Mesendoderm (in vitro differentiated cells): Measurements from ENCODE around the gene RASGRP1.

Source experiments
- DNase-seq: peaks from one replicate; pipeline ENCODE4 v3.0.0; 2013
- H2AK5ac ChIP-seq: 2 replicates; pipeline ENCODE4 v1.6.1; 2013; ENCODE audit warnings: low read length, inconsistent platforms
- H2BK120ac ChIP-seq: 2 replicates; pipeline ENCODE4 v1.6.1; 2013; ENCODE audit warnings: low read depth, mild to moderate bottlenecking, low read length, moderate library complexity, mixed read lengths
- H2BK15ac ChIP-seq: replicated peaks from 2 replicates; pipeline ENCODE4 v1.6.1; 2013; ENCODE audit warnings: low read depth, mild to moderate bottlenecking, moderate library complexity
- H2BK5ac ChIP-seq: 2 replicates; pipeline ENCODE4 v1.6.1; 2013; ENCODE audit warnings: low read length, inconsistent platforms
- H3K18ac ChIP-seq: 2 replicates; pipeline ENCODE4 v1.6.1; 2013; ENCODE audit warnings: mild to moderate bottlenecking, low read length, mixed read lengths
- H3K23ac ChIP-seq: one replicate; pipeline ENCODE4 v1.6.1; 2013; ENCODE audit warnings: low read length
- H3K27ac ChIP-seq: 2 replicates; pipeline ENCODE4 v1.5.1; 2013; ENCODE audit warnings: low read depth, mild to moderate bottlenecking, inconsistent platforms, low read length, moderate library complexity
- H3K27me3 ChIP-seq: 2 replicates; pipeline ENCODE4 v1.6.1; 2013; ENCODE audit warnings: low read length, control low read depth, mild to moderate bottlenecking, inconsistent platforms; ENCODE audit not compliant: insufficient read depth, poor library complexity
- H3K36me3 ChIP-seq: 2 replicates; pipeline ENCODE4 v1.6.1; 2013; ENCODE audit warnings: low read length, inconsistent platforms; ENCODE audit not compliant: control insufficient read depth, insufficient read depth
- H3K4ac ChIP-seq: one replicate; pipeline ENCODE4 v1.6.1; 2013; ENCODE audit warnings: low read depth, mild to moderate bottlenecking, low read length, moderate library complexity
- H3K4me1 ChIP-seq: 2 replicates; pipeline ENCODE4 v1.6.1; 2013; ENCODE audit warnings: low read depth, low read length, inconsistent platforms; ENCODE audit not compliant: control insufficient read depth
- H3K4me2 ChIP-seq: 2 replicates; pipeline ENCODE4 v1.6.1; 2013; ENCODE audit warnings: low read length
- H3K4me3 ChIP-seq: 2 replicates; pipeline ENCODE4 v1.5.1; 2013; ENCODE audit warnings: mild to moderate bottlenecking, low read length
- H3K56ac ChIP-seq: one replicate; pipeline ENCODE4 v1.6.1; 2013; ENCODE audit warnings: low read length
- H3K79me1 ChIP-seq: 2 replicates; pipeline ENCODE4 v1.6.1; 2013; ENCODE audit warnings: low read length, inconsistent platforms
- H3K79me2 ChIP-seq: 2 replicates; pipeline ENCODE4 v1.6.1; 2013; ENCODE audit warnings: mild to moderate bottlenecking, low read length; ENCODE audit not compliant: control insufficient read depth, insufficient read depth
- H3K9ac ChIP-seq: 2 replicates; pipeline ENCODE4 v1.6.1; 2013; ENCODE audit warnings: low read length, inconsistent platforms
- H4K5ac ChIP-seq: one replicate; pipeline ENCODE4 v1.6.1; 2013; ENCODE audit warnings: low read length
- H4K8ac ChIP-seq: one replicate; pipeline ENCODE4 v1.6.1; 2013; ENCODE audit warnings: low read depth, mild to moderate bottlenecking, control low read depth, low read length, moderate library complexity
- WGBS: extraction: QIAGEN DNeasy Blood & Tissue Kit; methylation state at CpG from one replicate; pipeline ENCODE4 v1.1.7; 2013; ENCODE audit warnings: low lambda C conversion rate, missing lambda C conversion rate; ENCODE audit not compliant: insufficient coverage; ENCODE audit errors: extremely low coverage; 5-methylcytosine and 5-hydroxymethylcytosine counted together

Gene RASGRP1

GRCh38 chr15:38541026-38541425 is 23.6 kb downstream of the RASGRP1 start:
- WGBS = no CpG with 5 or more reads among the region's 7 CpGs
- Histone ChIP-seq H3K4me3 (no peak overlapping the region), H4K5ac (no peak overlapping the region), H3K4me1 (no peaks in the 10 kb centered on the region), H3K18ac (no peak overlapping the region), H3K23ac (no peak overlapping the region), H3K79me1 (no peaks in the 10 kb centered on the region), H3K79me2 (no peaks in the 10 kb centered on the region), H3K27ac (no peak overlapping the region), H3K9ac (no peak overlapping the region), H2AK5ac (no peak overlapping the region), H3K4ac (no peak overlapping the region), H3K56ac (no peak overlapping the region), H2BK120ac (no peak overlapping the region), H4K8ac (no peak overlapping the region), H2BK5ac (no peak overlapping the region), H2BK15ac (no peak overlapping the region), H3K4me2 (no peak overlapping the region), H3K36me3 (no peaks in the 10 kb centered on the region), H3K27me3 (no peaks in the 10 kb centered on the region)
- DNase-seq = no peak

GRCh38 chr15:38540510-38540909 is 24.1 kb downstream of the RASGRP1 start:
- Histone ChIP-seq H3K4me1 (no peaks in the 10 kb centered on the region), H3K4me2 (no peak overlapping the region), H3K18ac (no peak overlapping the region), H3K23ac (no peak overlapping the region), H4K5ac (no peak overlapping the region), H2BK15ac (no peak overlapping the region), H3K27me3 (no peaks in the 10 kb centered on the region), H3K9ac (no peak overlapping the region), H3K4ac (no peak overlapping the region), H3K56ac (no peak overlapping the region), H2AK5ac (no peak overlapping the region), H2BK5ac (no peak overlapping the region), H2BK120ac (no peak overlapping the region), H3K79me2 (no peaks in the 10 kb centered on the region), H3K36me3 (no peaks in the 10 kb centered on the region), H4K8ac (no peak overlapping the region), H3K79me1 (no peaks in the 10 kb centered on the region), H3K4me3 (no peak overlapping the region), H3K27ac (no peak overlapping the region)
- no CpG with 5 or more reads among the region's 1 CpG for WGBS
- peak; percentile 35 for DNase-seq

- H3K4me1 ChIP-seq = no peaks in the 10 kb centered on the region
- H3K18ac ChIP-seq = no peak overlapping the region
- H3K79me2 ChIP-seq = no peaks in the 10 kb centered on the region
- no peak overlapping the region for H3K4ac ChIP-seq
- H2BK15ac ChIP-seq = no peak overlapping the region
- no peak overlapping the region for H4K8ac ChIP-seq
- no peak overlapping the region for H2BK5ac ChIP-seq
- H3K36me3 ChIP-seq = no peaks in the 10 kb centered on the region
- H4K5ac ChIP-seq = no peak overlapping the region
- H2BK120ac ChIP-seq = no peak overlapping the region
- H3K23ac ChIP-seq = no peak overlapping the region
- no peak for DNase-seq
- H3K9ac ChIP-seq = no peak overlapping the region
- no peak overlapping the region for H3K56ac ChIP-seq
- no peak overlapping the region for H3K27ac ChIP-seq
- H3K4me2 ChIP-seq = no peak overlapping the region
- H2AK5ac ChIP-seq = no peak overlapping the region
- no peak overlapping the region for H3K4me3 ChIP-seq
- H3K79me1 ChIP-seq = no peaks in the 10 kb centered on the region
- H3K27me3 ChIP-seq = no peaks in the 10 kb centered on the region
These were observed 25.6 kb downstream of the RASGRP1 start for GRCh38 chr15:38539008-38539343.

GRCh38 chr15:38538328-38539007 is 26.1 kb downstream of the RASGRP1 start:
- Histone ChIP-seq H3K79me2 (no peaks in the 10 kb centered on the region), H3K23ac (no peak overlapping the region), H2AK5ac (no peak overlapping the region), H2BK120ac (no peak overlapping the region), H3K18ac (no peak overlapping the region), H4K5ac (no peak overlapping the region), H3K4me1 (no peaks in the 10 kb centered on the region), H3K56ac (no peak overlapping the region), H3K4me2 (no peak overlapping the region), H3K4ac (no peak overlapping the region), H3K27me3 (no peaks in the 10 kb centered on the region), H4K8ac (no peak overlapping the region), H3K36me3 (no peaks in the 10 kb centered on the region), H3K4me3 (no peak overlapping the region), H2BK15ac (no peak overlapping the region), H2BK5ac (no peak overlapping the region), H3K9ac (no peak overlapping the region), H3K27ac (no peak overlapping the region), H3K79me1 (no peaks in the 10 kb centered on the region)
- WGBS = no CpG with 5 or more reads among the region's 8 CpGs
- no peak for DNase-seq

GRCh38 chr15:38536201-38536676 is 28.4 kb downstream of the RASGRP1 start:
- Histone ChIP-seq H4K8ac (no peak overlapping the region), H2BK5ac (no peak overlapping the region), H3K36me3 (no peaks in the 10 kb centered on the region), H3K27ac (no peak overlapping the region), H2BK15ac (no peak overlapping the region), H2BK120ac (no peak overlapping the region), H3K56ac (no peak overlapping the region), H3K4me2 (no peak overlapping the region), H2AK5ac (no peak overlapping the region), H3K9ac (no peak overlapping the region), H3K4ac (no peak overlapping the region), H3K27me3 (no peaks in the 10 kb centered on the region), H3K23ac (no peak overlapping the region), H3K79me1 (no peaks in the 10 kb centered on the region), H3K79me2 (no peaks in the 10 kb centered on the region), H3K4me3 (no peak overlapping the region), H4K5ac (no peak overlapping the region), H3K18ac (no peak overlapping the region), H3K4me1 (no peaks in the 10 kb centered on the region)
- WGBS = no CpG with 5 or more reads among the region's 3 CpGs
- DNase-seq = no peak

GRCh38 chr15:38535491-38536200 is 29.0 kb downstream of the RASGRP1 start:
- Histone ChIP-seq H2BK5ac (no peak overlapping the region), H3K4me3 (no peak overlapping the region), H3K27ac (no peak overlapping the region), H3K4me2 (no peak overlapping the region), H3K27me3 (no peaks in the 10 kb centered on the region), H3K9ac (no peak overlapping the region), H3K79me1 (no peaks in the 10 kb centered on the region), H3K23ac (no peak overlapping the region), H2BK15ac (no peak overlapping the region), H3K79me2 (no peaks in the 10 kb centered on the region), H3K4me1 (no peaks in the 10 kb centered on the region), H4K5ac (no peak overlapping the region), H3K36me3 (no peaks in the 10 kb centered on the region), H2AK5ac (no peak overlapping the region), H3K18ac (no peak overlapping the region), H3K56ac (no peak overlapping the region), H4K8ac (no peak overlapping the region), H2BK120ac (no peak overlapping the region), H3K4ac (no peak overlapping the region)
- no CpG with 5 or more reads among the region's 8 CpGs for WGBS
- DNase-seq = no peak
